ENCODE data around the gene FGF2.
"Not testable (repeated sequence)": the region's sequence is repeated elsewhere in the genome, so short reads cannot be mapped to it uniquely, and the experiment has no call there.

GRCh38 chr4:122868235-122868634 lies 41.6 kb downstream of the FGF2 start:
- TF ChIP-seq, protein P1, sequence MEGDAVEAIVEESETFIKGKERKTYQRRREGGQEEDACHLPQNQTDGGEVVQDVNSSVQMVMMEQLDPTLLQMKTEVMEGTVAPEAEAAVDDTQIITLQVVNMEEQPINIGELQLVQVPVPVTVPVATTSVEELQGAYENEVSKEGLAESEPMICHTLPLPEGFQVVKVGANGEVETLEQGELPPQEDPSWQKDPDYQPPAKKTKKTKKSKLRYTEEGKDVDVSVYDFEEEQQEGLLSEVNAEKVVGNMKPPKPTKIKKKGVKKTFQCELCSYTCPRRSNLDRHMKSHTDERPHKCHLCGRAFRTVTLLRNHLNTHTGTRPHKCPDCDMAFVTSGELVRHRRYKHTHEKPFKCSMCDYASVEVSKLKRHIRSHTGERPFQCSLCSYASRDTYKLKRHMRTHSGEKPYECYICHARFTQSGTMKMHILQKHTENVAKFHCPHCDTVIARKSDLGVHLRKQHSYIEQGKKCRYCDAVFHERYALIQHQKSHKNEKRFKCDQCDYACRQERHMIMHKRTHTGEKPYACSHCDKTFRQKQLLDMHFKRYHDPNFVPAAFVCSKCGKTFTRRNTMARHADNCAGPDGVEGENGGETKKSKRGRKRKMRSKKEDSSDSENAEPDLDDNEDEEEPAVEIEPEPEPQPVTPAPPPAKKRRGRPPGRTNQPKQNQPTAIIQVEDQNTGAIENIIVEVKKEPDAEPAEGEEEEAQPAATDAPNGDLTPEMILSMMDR (tag by site-specific recombination; IDR thresholded peaks at IDR 0.05): not testable (repeated sequence)
- not testable (repeated sequence) for TF ChIP-seq ZNF133 (tag by site-specific recombination; IDR thresholded peaks at IDR 0.05)

All from HEK293 (cell line).